ENCODE results near the gene TGFBR1.

DNA sequence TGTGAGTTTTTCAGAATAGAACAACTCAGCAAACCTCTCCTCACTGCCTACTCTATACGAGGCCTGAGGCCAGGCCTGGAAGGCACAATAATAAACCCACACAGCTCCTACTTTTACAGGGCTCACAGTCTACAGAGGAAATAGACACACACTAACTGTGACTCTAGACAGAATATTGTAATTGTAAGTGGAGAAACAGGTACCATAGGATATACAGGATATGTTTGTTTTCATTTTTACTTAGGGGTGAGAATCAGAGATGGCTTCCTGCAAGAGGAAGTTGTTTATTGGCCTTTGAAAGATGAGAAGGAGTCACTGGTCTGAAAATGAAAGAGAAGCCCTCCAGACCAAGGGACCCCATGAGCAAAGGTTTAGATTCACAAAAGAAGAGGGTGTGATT, 35.8 kb upstream of the TGFBR1 start:
- TF ChIP-seq CTCF (IDR thresholded peaks at IDR 0.05) (no peak), POLR2A (IDR thresholded peaks at IDR 0.05) (no peak)
